ENCODE measurements around the gene ZNF827.

DNA sequence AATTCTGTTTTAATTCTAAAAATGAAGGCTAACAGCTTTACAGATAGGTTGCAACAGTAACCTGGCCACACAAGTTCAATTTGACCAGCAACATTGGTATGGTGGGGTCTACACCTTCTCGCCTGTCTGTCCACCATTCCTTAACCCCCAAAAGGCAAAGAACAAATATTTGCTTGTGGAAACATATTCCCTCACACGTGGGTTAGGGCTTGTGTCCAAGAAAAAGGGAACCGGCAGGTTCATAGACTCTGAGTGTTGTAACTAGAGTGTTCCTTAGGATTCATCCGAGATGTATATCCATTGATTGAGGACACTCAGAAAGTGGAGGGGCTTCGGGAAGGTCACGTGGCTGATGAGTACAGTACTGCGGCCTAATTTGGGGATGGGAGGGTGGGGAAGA is 204.6 kb downstream of the ZNF827 start:
- TF ChIP-seq, protein P1, sequence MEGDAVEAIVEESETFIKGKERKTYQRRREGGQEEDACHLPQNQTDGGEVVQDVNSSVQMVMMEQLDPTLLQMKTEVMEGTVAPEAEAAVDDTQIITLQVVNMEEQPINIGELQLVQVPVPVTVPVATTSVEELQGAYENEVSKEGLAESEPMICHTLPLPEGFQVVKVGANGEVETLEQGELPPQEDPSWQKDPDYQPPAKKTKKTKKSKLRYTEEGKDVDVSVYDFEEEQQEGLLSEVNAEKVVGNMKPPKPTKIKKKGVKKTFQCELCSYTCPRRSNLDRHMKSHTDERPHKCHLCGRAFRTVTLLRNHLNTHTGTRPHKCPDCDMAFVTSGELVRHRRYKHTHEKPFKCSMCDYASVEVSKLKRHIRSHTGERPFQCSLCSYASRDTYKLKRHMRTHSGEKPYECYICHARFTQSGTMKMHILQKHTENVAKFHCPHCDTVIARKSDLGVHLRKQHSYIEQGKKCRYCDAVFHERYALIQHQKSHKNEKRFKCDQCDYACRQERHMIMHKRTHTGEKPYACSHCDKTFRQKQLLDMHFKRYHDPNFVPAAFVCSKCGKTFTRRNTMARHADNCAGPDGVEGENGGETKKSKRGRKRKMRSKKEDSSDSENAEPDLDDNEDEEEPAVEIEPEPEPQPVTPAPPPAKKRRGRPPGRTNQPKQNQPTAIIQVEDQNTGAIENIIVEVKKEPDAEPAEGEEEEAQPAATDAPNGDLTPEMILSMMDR (IDR thresholded peaks at IDR 0.05) = no peak
- TF ChIP-seq POLR2A (IDR thresholded peaks at IDR 0.05) = no peak
